Mammary epithelial cell (primary cell): Measurements from ENCODE around the gene FAM78A.

Experiments used
- EZH2 ChIP-seq: IDR thresholded peaks from 2 replicates; pipeline ENCODE4 v1.6.1; 2012; ENCODE audit warnings: low read length, inconsistent platforms, borderline replicate concordance
- TF ChIP-seq, protein P1 (sequence below), 2 donors: IDR thresholded peaks in 1 of 2; conservative IDR thresholded peaks in 1 of 2; 2 replicates each; pipeline ENCODE4 v1.5.1; 2011 to 2012; ENCODE audit warnings: inconsistent platforms in 2 of 2, low read length in 2 of 2, mild to moderate bottlenecking in 2 of 2, control low read depth in 1 of 2, low read depth in 1 of 2; ENCODE audit not compliant: insufficient read depth in 1 of 2; ENCODE audit errors: extremely low read depth in 1 of 2

DNA sequence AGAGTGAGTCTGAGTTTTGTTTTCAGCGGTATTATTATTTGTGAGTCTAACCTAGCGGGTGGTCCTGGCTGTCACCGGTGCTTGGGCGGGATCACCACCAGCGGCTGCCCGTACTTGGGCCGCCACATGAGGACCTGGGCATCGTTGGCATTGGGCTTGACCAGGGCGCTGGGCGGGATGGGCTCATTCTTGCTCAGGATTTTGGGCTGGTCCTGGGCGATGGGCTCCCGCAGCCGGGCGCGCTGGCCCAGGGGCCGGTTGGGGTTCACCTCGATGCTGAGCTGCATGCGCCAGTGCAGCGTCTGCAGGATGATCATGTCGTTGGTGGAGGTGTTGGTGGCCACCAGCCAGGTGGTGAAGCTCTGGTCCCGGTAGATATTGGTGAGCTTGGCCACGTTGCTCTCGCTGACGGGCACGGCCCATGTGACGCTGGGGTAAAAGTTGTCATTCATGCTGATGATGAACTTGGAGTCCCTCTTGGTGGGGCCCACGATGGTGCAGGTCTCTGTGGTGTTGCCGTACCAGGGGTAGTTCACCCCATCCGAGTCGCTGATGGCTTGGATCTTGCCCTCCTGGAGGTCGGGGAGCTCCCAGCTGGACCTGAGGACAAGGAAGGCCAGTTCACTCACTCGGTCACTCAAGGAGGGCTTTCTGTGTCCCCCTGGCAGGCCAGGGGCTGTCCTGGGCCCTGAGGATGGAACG is 15.4 kb downstream of the FAM78A start:
- no peak for TF ChIP-seq EZH2
- TF ChIP-seq, protein P1, sequence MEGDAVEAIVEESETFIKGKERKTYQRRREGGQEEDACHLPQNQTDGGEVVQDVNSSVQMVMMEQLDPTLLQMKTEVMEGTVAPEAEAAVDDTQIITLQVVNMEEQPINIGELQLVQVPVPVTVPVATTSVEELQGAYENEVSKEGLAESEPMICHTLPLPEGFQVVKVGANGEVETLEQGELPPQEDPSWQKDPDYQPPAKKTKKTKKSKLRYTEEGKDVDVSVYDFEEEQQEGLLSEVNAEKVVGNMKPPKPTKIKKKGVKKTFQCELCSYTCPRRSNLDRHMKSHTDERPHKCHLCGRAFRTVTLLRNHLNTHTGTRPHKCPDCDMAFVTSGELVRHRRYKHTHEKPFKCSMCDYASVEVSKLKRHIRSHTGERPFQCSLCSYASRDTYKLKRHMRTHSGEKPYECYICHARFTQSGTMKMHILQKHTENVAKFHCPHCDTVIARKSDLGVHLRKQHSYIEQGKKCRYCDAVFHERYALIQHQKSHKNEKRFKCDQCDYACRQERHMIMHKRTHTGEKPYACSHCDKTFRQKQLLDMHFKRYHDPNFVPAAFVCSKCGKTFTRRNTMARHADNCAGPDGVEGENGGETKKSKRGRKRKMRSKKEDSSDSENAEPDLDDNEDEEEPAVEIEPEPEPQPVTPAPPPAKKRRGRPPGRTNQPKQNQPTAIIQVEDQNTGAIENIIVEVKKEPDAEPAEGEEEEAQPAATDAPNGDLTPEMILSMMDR (conservative IDR thresholded peaks at IDR 0.05 in 1 of 2, IDR thresholded peaks at IDR 0.05 in 1 of 2; ENCODE audit: extremely low read depth in 1 of 2, insufficient read depth in 1 of 2, low read depth in 1 of 2, low read length in 2 of 2) = no peak
